Breast epithelium (tissue), 4 donors: Measurements from ENCODE around the gene ACP3. TPM values are rescaled to one million over a fixed set of nuclear protein-coding genes. Genes with fewer than 3 reads are reported as not detected.

Experiments used
- DNase-seq, 2 donors: peaks; one replicate each; pipeline ENCODE4 v3.0.0-alpha.2; 2019; ENCODE audit warnings: low spot score in 2 of 2
- H3K27ac ChIP-seq, 2 donors: fragments of 200-600 bp; sonication (generic) in 1 of 2; one replicate each; pipeline ENCODE4 v1.5.1; 2016 to 2019; ENCODE audit warnings: mild to moderate bottlenecking in 1 of 2
- H3K27me3 ChIP-seq, 2 donors: fragments of 200-600 bp; sonication (generic) in 1 of 2; one replicate each; pipeline versions ENCODE4 v1.5.1 to v1.6.0; 2017 to 2019; ENCODE audit warnings: control low read depth in 1 of 2, mild to moderate bottlenecking in 1 of 2
- H3K36me3 ChIP-seq: fragments of 200-600 bp; one replicate; pipeline ENCODE4 v1.5.1; 2019
- H3K4me1 ChIP-seq, 2 donors: fragments of 200-600 bp; sonication (generic); one replicate each; pipeline ENCODE4 v1.5.1; 2016 to 2019; ENCODE audit warnings: control low read depth in 1 of 2
- H3K4me3 ChIP-seq, 3 donors: fragments of 200-600 bp; sonication (generic); 1 replicate in 2 of 3; 2 replicates in 1 of 3; pipeline ENCODE4 v1.5.1; 2016 to 2019; ENCODE audit warnings: mild to moderate bottlenecking in 3 of 3, moderate library complexity in 2 of 3
- H3K9me3 ChIP-seq, 2 donors: fragments of 200-600 bp; sonication (generic) in 1 of 2; one replicate each; pipeline ENCODE4 v1.5.1; 2016 to 2019; ENCODE audit warnings: control low read depth in 1 of 2
- POLR2A ChIP-seq: fragments of 450-650 bp; IDR thresholded peaks from one replicate; pipeline ENCODE4 v1.6.1; 2016; ENCODE audit warnings: antibody characterized with exemption, mild to moderate bottlenecking, moderate library complexity
- POLR2AphosphoS5 ChIP-seq, 3 donors: sonication (generic); formaldehyde crosslinking; IDR thresholded peaks; one replicate each; pipeline ENCODE4 v1.6.1; 2017; ENCODE audit warnings: antibody characterized with exemption in 3 of 3
- intact Hi-C: fragments of 100-400 bp; cut with DNase I; formaldehyde crosslinking; loops from one replicate; pipeline ENCODE4 v1.15.1; 2023; ENCODE audit warnings: low total_unique reads
- total RNA-seq, 3 donors: library from RNA; depleted of rRNA; stranded (reverse); fragments of >200 nt; gene quantifications; one replicate each; pipeline ENCODE4 v1.1.0, GENCODE V29; 2016
- TF ChIP-seq, protein P1 (sequence below), 3 donors: fragments of 450-650 bp; IDR thresholded peaks; one replicate each; pipeline ENCODE4 v1.5.1; 2016 to 2017; ENCODE audit warnings: antibody characterized with exemption in 3 of 3, mild to moderate bottlenecking in 3 of 3, moderate library complexity in 3 of 3

The ACP3 gene
- total RNA-seq, 3 donors from 2014 or later: 1.8 to 6.9 (median 6.7) TPM

DNA sequence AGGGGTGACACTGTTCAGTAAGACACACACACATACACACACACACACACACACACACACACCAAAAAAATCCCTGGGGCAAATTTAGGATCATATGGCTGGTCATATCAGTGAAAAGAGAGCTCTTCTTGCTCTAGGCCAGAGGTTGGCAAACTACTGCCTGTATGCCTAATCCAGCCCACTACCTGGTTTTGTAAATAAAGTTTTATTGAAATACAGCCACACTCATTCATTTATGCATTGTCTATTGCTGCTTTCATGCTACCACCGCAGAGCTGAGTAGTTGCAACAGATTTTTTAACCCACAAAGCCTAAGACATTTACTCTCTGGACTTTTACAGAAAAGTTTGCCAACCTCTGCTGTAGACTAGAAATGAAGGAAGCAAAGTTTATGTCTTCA is 30.6 kb downstream of the ACP3 start:
- Histone ChIP-seq H3K36me3 (no peaks in the 10 kb centered on the region), H3K4me3 (no peak overlapping the region), H3K4me1 (no peaks in the 10 kb centered on the region), H3K9me3 (no peaks in the 10 kb centered on the region), H3K27me3 (no peaks in the 10 kb centered on the region), H3K27ac (no peak overlapping the region)
- no peak for DNase-seq
- TF ChIP-seq POLR2A (no peak), POLR2AphosphoS5 (IDR thresholded peaks at IDR 0.05) (no peak)
- TF ChIP-seq, protein P1, sequence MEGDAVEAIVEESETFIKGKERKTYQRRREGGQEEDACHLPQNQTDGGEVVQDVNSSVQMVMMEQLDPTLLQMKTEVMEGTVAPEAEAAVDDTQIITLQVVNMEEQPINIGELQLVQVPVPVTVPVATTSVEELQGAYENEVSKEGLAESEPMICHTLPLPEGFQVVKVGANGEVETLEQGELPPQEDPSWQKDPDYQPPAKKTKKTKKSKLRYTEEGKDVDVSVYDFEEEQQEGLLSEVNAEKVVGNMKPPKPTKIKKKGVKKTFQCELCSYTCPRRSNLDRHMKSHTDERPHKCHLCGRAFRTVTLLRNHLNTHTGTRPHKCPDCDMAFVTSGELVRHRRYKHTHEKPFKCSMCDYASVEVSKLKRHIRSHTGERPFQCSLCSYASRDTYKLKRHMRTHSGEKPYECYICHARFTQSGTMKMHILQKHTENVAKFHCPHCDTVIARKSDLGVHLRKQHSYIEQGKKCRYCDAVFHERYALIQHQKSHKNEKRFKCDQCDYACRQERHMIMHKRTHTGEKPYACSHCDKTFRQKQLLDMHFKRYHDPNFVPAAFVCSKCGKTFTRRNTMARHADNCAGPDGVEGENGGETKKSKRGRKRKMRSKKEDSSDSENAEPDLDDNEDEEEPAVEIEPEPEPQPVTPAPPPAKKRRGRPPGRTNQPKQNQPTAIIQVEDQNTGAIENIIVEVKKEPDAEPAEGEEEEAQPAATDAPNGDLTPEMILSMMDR (IDR thresholded peaks at IDR 0.05): no peak
- intact Hi-C loops: loop anchor here (10.0 kb wide), 1 partner anchor 93 kb away; no protein-coding TSS in a partner anchor

DNA sequence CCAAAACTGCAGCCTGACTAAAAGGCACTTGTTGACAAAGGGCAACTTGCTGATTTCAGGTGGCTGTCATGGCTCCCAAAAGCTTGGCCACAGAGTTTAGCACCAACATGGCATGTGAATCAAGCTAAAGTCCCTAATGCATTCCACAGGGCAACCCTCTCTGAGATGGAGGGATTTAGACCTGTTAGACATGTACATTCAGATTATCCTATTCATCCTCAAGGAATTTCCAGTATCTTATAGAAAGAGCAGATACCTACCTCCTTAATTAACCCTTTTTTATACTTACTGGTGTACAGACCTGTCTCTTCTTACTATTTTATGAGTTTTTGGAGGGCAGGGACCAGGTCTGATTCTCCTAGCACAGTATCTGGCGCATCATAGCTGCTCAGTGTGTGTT is 31.3 kb downstream of the ACP3 start:
- H3K4me1 ChIP-seq: no peaks in the 10 kb centered on the region
- intact Hi-C loops: loop anchor here (10.0 kb wide), 1 partner anchor 94 kb away; no protein-coding TSS in a partner anchor
- DNase-seq: no peak
- no peak overlapping the region for H3K4me3 ChIP-seq
- no peak overlapping the region for H3K27ac ChIP-seq
- no peaks in the 10 kb centered on the region for H3K9me3 ChIP-seq
- no peak for TF ChIP-seq POLR2AphosphoS5 (IDR thresholded peaks at IDR 0.05)
- no peak for TF ChIP-seq POLR2A
- TF ChIP-seq, protein P1 (IDR thresholded peaks at IDR 0.05): no peak
- H3K27me3 ChIP-seq: no peaks in the 10 kb centered on the region
- no peaks in the 10 kb centered on the region for H3K36me3 ChIP-seq

DNA sequence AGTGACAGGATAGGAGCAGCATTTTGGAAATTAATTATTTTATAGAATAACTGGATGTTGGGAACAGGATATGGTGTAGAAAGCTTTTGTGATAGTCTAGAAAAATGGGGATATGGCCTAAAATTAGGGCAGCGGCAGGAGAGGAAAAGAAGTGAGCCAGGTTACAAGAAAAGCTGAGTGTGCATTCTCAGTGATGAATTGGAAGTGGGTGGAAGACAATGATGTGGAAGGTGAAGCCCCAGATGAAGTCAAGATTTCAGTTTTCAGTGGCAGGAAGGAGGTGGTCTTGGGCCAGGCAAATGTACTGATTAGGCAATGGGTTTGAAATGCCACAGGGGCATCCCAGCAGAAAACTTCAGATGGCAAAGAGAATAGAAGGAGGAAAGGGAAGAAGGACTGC is 33.6 kb downstream of the ACP3 start:
- Histone ChIP-seq H3K4me3 (no peak overlapping the region), H3K9me3 (no peaks in the 10 kb centered on the region), H3K27me3 (no peaks in the 10 kb centered on the region), H3K27ac (no peak overlapping the region), H3K4me1 (no peaks in the 10 kb centered on the region), H3K36me3 (no peaks in the 10 kb centered on the region)
- no peak for DNase-seq
- TF ChIP-seq POLR2AphosphoS5 (IDR thresholded peaks at IDR 0.05): no peak
- no peak for TF ChIP-seq POLR2A
- TF ChIP-seq, protein P1 (IDR thresholded peaks at IDR 0.05): no peak
- intact Hi-C loops: loop anchor here (2.0 kb wide), 1 partner anchor 34 kb away; no protein-coding TSS in a partner anchor

DNA sequence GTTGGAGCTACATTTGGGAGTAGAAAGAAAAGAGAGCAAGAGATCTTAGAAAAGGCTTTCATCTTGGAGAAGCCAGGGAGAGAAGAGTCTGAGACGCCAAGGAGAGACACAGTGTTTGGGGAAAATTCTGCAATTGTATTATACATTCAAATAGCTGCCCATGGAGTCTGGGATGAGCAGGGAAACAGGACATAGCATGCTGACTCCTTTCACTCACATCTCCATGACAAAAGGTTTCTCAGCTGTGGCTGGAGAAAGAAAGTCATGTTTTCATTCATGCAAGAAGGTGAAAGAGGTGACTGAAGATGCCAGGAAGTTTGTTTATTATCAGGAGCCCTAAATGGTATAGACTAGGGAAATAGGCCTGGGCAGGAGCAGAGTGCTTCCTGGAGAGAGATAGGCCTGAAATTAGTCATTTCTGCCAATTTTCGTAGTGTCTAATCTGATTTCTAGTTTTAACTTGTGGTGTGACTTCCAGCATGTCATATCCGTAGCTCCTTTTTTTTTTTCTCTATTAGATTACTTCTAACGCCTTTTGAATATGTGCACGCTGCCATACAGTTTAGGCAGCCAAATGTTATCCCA is 34.1 kb downstream of the ACP3 start:
- Histone ChIP-seq H3K27me3 (no peaks in the 10 kb centered on the region), H3K27ac (no peak overlapping the region), H3K9me3 (no peaks in the 10 kb centered on the region), H3K4me1 (no peaks in the 10 kb centered on the region), H3K4me3 (no peak overlapping the region), H3K36me3 (no peaks in the 10 kb centered on the region)
- intact Hi-C loops: loop anchor here (2.0 kb wide), 1 partner anchor 33 kb away; no protein-coding TSS in a partner anchor
- no peak for DNase-seq
- TF ChIP-seq POLR2AphosphoS5 (IDR thresholded peaks at IDR 0.05): no peak
- no peak for TF ChIP-seq POLR2A
- TF ChIP-seq, protein P1 (IDR thresholded peaks at IDR 0.05): no peak

DNA sequence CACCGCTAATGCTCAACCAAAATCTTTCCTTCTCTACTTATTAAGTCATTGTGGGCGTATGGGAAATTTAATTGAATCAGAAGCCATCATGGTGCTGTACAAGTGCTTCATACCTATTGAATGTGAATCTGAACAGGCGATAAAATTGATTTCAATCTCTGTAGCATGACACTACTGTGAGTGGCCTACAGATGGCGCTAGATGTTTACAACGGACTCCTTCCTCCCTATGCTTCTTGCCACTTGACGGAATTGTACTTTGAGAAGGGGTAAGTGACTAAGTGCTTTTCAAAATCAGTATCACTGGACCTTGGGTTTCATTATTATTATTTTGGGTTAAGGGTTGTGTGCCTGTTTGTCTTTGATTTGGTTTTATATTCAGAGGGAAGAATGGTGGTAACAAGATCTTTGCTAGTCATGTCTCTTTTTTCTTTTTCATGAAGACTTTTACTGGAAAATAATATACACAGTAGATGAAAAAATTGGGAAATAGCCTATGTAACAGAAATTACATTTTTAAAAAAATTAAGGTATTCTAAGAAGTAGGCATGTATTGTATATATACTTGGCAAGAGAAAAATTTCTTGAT is 35.4 kb downstream of the ACP3 start:
- no peaks in the 10 kb centered on the region for H3K4me1 ChIP-seq
- H3K27ac ChIP-seq: no peak overlapping the region
- H3K9me3 ChIP-seq: no peaks in the 10 kb centered on the region
- no peaks in the 10 kb centered on the region for H3K27me3 ChIP-seq
- H3K36me3 ChIP-seq: no peaks in the 10 kb centered on the region
- DNase-seq: peak in 1 of 2 donors; percentile 27
- TF ChIP-seq, protein P1 (IDR thresholded peaks at IDR 0.05): peak; percentile 34 to 73 (median 70)
- TF ChIP-seq POLR2AphosphoS5 (IDR thresholded peaks at IDR 0.05): no peak
- intact Hi-C loops: no loop called here
- H3K4me3 ChIP-seq: no peak overlapping the region
